CD1c-positive myeloid dendritic cell (primary cell): ENCODE measurements around the gene METTL25.

Experiments
- DNase-seq: peaks from one replicate; pipeline ENCODE4 v3.0.0-alpha.2; 2016; ENCODE audit errors: extremely low spot score

The METTL25 gene

DNA sequence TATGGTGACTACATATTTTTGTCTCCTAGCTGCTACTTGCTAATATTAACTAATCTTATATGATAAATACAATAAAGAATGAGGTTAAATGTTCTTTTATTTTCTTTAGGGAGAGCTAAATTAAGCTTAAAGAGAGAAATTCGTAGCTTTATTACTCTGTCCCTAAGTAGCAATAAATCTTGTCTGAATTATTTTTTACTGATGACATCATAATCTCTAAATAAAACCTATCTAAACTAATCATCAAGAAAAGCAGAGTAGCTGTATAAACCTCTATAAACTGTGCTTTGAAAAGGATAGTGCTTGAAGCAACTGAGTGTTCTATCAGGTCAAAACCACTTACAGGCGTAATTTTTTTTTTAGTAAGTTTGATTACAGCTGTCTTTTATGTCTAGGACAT is 42.5 kb downstream of the METTL25 start:
- no peak for DNase-seq

- no peak for DNase-seq
These were observed 48.3 kb downstream of the METTL25 start for GRCh38 chr12:82406651-82407050.

GRCh38 chr12:82407481-82407880 is 49.2 kb downstream of the METTL25 start:
- no peak for DNase-seq

GRCh38 chr12:82408844-82409243 is 50.5 kb downstream of the METTL25 start:
- no peak for DNase-seq

GRCh38 chr12:82411546-82412230 is 53.4 kb downstream of the METTL25 start:
- no peak for DNase-seq

DNA sequence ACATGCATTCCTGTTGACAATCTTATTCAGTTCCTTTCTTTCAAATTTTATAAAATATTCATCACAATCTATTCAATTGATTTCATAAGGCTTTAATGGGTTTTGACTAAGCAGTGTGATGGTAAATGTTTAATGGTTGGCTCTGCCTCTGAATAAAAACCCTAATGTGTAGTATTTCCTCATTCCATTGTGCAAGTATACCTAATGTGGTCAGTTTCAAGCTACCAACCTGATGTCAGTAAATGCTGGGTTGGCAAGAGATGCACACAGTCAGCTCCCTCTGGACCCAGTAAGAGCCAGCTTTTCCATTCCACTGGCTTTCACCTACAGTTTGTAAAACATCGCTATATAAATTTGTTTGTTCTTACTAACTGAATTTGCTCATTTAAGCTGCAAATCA is 53.9 kb downstream of the METTL25 start:
- DNase-seq: no peak

- DNase-seq: no peak
These were observed 55.7 kb downstream of the METTL25 start for GRCh38 chr12:82414044-82414443.

- no peak for DNase-seq
These were observed 56.6 kb downstream of the METTL25 start for GRCh38 chr12:82414926-82415325.

- DNase-seq: no peak
These were observed 57.1 kb downstream of the METTL25 start for GRCh38 chr12:82415402-82415801.

DNA sequence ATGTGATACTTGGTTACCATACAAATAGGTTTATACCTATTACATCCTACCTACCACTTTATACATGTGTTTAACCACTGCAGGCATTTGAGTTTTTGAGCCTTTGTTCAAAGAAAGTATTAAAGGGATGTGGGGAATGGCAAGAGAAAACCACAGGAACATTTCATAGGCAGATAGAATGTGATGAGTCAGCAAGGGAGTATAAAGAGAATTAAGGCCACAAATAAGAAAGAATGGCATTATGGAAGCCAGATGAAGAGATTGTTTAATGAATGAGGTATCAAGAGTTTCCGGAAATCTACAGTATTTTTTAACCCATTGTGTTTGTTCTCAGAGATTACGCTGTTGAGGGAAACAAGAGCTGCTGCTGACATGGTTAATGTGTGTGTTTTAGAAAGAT is 66.9 kb downstream of the METTL25 start:
- no peak for DNase-seq

DNA sequence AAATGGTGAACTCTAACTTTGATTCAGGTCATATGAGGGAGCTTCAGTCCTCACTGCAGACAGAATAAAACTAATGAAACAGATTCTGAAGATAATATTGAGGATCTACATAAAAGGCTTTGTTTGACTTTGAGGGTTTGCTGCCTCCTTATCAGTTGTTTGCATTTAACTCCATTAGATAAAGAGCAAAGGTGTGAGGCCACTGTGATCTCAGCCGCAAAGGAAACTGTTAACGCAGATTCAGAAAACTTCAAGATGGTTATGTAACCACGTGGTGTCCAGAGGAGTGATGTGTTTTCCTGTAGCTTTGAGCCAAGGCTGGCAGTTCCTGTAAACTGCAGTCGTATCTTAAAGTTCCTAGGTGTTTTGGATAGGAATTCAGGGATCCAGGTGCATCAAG is 67.8 kb downstream of the METTL25 start:
- DNase-seq: no peak

GRCh38 chr12:82426586-82426985 is 68.3 kb downstream of the METTL25 start:
- no peak for DNase-seq

GRCh38 chr12:82430541-82431145 is 72.3 kb downstream of the METTL25 start:
- no peak for DNase-seq

- no peak for DNase-seq
These were observed 76.1 kb downstream of the METTL25 start for GRCh38 chr12:82434392-82434911.

GRCh38 chr12:82436354-82436753 is 78.0 kb downstream of the METTL25 start:
- DNase-seq: no peak

DNA sequence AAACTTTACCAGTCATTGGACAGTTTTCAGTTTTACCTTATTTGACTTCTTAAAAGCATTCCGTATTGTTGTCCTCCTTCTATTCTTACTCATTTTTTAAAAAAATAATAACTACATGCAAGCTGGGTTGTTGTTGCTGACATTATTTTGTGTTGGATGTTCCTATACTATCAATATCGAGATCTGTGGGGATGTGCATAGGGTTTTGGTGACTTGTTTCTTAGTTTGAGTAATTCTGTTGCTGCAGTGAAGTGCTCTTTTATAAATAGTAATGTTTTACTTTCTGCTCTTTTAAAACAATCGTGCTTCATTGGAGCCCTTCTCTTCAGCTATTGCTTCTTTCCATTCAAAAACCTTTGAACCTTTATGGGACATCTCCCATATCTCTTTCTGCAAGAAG is 79.4 kb downstream of the METTL25 start:
- no peak for DNase-seq

GRCh38 chr12:82438356-82438755 is 80.0 kb downstream of the METTL25 start:
- DNase-seq: no peak

DNA sequence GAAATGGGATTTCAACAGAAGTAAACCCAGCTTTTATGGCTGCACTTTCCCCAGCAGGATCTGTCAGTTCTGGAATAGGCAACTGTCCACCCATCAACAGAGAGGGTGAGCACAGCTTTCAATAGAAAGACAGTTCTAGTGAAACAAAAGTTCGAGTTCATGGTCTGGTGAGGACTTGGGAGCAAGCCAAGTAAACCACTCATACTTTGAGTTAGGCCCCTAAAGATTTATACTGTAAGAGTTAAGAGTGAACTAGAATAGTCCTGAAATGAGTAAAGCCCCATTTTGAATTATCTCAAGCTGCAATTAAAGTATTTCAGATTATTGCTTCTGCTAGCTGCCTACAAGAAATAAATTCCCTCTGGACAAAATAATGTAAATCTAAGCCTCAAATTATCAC is 82.6 kb downstream of the METTL25 start:
- DNase-seq: no peak

DNA sequence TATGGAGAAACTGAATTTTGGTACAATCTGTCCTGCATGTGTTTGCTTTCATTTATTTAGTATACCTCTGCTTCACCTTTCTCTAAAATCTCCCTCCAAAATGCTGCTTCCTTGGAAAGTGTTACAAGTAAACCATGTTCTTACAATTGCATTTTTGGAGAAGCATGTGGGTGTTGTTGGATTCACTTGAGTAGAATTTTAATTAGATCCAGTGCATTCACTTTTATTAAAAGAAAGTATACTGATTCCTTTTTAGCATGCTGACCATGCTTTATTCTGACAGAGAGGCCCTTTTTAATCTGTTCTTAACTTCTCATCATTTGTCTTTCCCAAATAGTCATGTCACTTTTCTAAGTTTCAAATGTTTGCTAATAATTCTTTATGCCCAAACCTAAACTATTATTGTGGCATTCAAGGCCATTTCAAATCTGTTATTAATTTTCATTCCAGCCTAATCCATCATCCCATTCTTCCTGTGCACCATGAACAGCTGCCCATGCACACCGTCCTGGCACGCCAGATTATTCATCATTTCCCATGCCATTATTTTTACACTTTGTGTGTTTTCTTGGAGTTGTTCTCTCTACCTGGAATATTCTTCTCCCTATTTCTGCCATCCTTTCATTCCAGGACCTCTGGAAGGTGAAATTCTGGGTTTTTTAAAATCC is 90.7 kb downstream of the METTL25 start:
- no peak for DNase-seq

GRCh38 chr12:82456633-82457032 is 98.3 kb downstream of the METTL25 start:
- DNase-seq: no peak

DNA sequence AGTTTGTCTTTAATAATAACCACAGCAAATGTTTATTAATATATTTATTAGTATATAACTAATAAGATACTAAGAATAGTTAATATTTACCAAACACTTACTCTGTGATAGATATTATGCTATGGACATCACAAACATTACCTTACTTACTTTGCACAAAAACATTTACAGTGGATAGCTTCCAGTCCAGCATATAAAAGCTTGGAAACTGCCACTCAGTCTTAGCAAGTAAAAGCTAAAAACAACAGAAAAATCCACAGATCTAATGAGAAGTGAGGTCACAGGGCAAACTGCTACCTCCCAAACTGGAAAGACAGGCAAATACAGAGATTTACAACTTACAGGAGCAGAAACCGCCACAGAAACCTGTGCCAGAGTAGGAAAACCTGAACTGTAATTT is 99.8 kb downstream of the METTL25 start:
- no peak for DNase-seq

DNA sequence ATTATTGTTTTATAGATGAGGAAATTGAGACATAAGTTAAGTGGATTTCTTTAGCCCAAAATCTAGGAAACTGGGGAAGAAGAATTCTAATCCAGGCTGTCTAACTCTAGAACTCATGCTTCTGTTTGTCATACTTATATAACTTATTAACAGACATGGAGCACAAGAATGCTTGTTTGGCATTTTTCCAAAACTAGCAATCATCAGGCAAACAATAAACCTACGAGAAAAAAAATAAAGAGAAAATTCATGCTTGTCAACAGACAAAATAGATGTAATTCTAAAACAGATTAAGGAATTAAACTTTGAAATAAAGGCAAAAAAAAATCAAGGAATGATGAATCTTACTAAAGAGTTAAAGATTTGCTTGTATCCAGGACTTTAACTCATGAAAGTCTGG is 103.1 kb downstream of the METTL25 start:
- DNase-seq: no peak

GRCh38 chr12:82461836-82462235 is 103.5 kb downstream of the METTL25 start:
- DNase-seq: no peak
